Heart left ventricle (tissue), 16 donors: ENCODE measurements around the gene TRAF7. TPM values are rescaled to one million over a fixed set of nuclear protein-coding genes. Genes with fewer than 3 reads are reported as not detected.

ENCODE experiments used
- ATAC-seq, 4 donors: fragments of 200-7000 bp; cut with Tn5 transposase; one replicate each; pipeline ENCODE4 v1.9.1; 2020 to 2022; ENCODE audit warnings: moderate library complexity in 4 of 4, mild to moderate bottlenecking in 3 of 4, moderate number of reproducible peaks in 1 of 4
- DNase-seq, 5 donors: peaks; one replicate each; pipeline ENCODE4 v3.0.0-alpha.2; 2020
- H3K27ac ChIP-seq, 12 donors: fragments of 200-600 bp; sonication (generic) in 4 of 12; one replicate each; pipeline versions ENCODE4 v1.5.0 to v1.8.0; 2016 to 2022; ENCODE audit warnings: mild to moderate bottlenecking in 2 of 12
- H3K27me3 ChIP-seq, 9 donors: fragments of 200-600 bp; sonication (generic) in 2 of 9; one replicate each; pipeline versions ENCODE4 v1.5.1 to v1.8.0; 2016 to 2022; ENCODE audit warnings: mild to moderate bottlenecking in 3 of 9
- H3K36me3 ChIP-seq, 9 donors: fragments of 200-600 bp; sonication (generic) in 2 of 9; one replicate each; pipeline versions ENCODE4 v1.5.0 to v1.8.0; 2018 to 2022; ENCODE audit warnings: mild to moderate bottlenecking in 2 of 9
- H3K4me1 ChIP-seq, 12 donors: fragments of 200-600 bp; sonication (generic) in 4 of 12; one replicate each; pipeline versions ENCODE4 v1.5.0 to v1.8.0; 2016 to 2022; ENCODE audit warnings: mild to moderate bottlenecking in 3 of 12
- H3K4me3 ChIP-seq, 12 donors: fragments of 200-600 bp; sonication (generic) in 4 of 12; one replicate each; pipeline versions ENCODE4 v1.5.0 to v1.8.0; 2017 to 2022; ENCODE audit warnings: mild to moderate bottlenecking in 9 of 12, moderate library complexity in 4 of 12
- H3K9me3 ChIP-seq, 12 donors: fragments of 200-600 bp; sonication (generic) in 4 of 12; one replicate each; pipeline versions ENCODE4 v1.5.0 to v1.8.0; 2016 to 2022; ENCODE audit warnings: mild to moderate bottlenecking in 1 of 12
- CTCF ChIP-seq, 12 donors: fragments of 200-600 bp; sonication (generic) in 4 of 12; IDR thresholded peaks; one replicate each; pipeline versions ENCODE4 v1.5.0 to v1.8.0; 2018 to 2022; ENCODE audit warnings: antibody characterized with exemption in 12 of 12, mild to moderate bottlenecking in 5 of 12
- POLR2A ChIP-seq, 2 donors: fragments of 450-650 bp; IDR thresholded peaks; one replicate each; pipeline ENCODE4 v1.6.1; 2017; ENCODE audit warnings: antibody characterized with exemption in 2 of 2, mild to moderate bottlenecking in 2 of 2, moderate library complexity in 2 of 2
- WGBS, 4 donors: extraction: QIAGEN DNeasy Blood & Tissue Kit in 2 of 4; methylation state at CpG; one replicate each; pipeline versions ENCODE4 v1.1.5 to v1.1.7; 2013 to 2018; 5-methylcytosine and 5-hydroxymethylcytosine counted together
- intact Hi-C, 10 donors: fragments of 100-400 bp; cut with DNase I; formaldehyde crosslinking; loops; one replicate each; pipeline versions ENCODE4 v1.11.1 to v1.14.2; 2022
- polyA plus RNA-seq, 2 donors: library from polyadenylated mRNA; stranded (reverse); fragments of 200-250 nt; gene quantifications; one replicate each; pipeline ENCODE4 v1.2.3, GENCODE V29; 2013
- total RNA-seq, 9 donors: library from RNA; depleted of rRNA in 2 of 9; stranded (reverse); fragments of >200 nt in 2 of 9; fragmentation: NEBNext Ultra II Directional in 3 of 9; extraction: Animal tissue kit (Norgen Biotek cat#: 25700) in 3 of 9; gene quantifications; one replicate each; pipeline versions ENCODE4 v1.1.0 to v1.2.4, GENCODE V29; 2016 to 2023
- donor health status: ischemic (EF 13 %, LVEDD 7.1; RV severe dilation, severe dysfunction).
- donor health status: healthy with polysubstance abuse.
- donor health status: DM: no; HTN: yes; CAD: no.
- donor health status: DM: no; HTN: no; CAD: no.
- donor health status: ischemic (EF 25% LVEDD 6.9; RV normal size, moderate dysfunction).
- donor health status: ischemic (EF 25% LVEDD 5.7; RV mildly dilated, moderate dysfunction).
- donor health status: healthy.
- donor health status: DM: yes; HTN: yes; CAD: no.
- donor health status: ischemic (EF 35%, LVEDD 5.7; RV mildly dilated, moderate dysfunction).
- donor health status: nonischemic (EF 11% LVEDD 7.7; RV severe dilation, severe dysfunction).
- donor health status: DM: yes; HTN: yes; CAD: no.
- donor health status: PGD.
- donor health status: ischemic (EF 29% LVEDD 5.4; RV normal size, mild dysfunction).
- donor health status: nonischemic (EF 23%, LVEDD 6.1; RV moderate dilation, normal function).

The TRAF7 gene
- total and polyA plus RNA-seq, 11 donors: 12.2 to 40.2 (median 27.0) TPM

- H3K27me3 ChIP-seq: no peaks in the 10 kb centered on the region
- ATAC-seq (no peak), DNase-seq (no peak)
- peak overlapping the region in 10 of 12 donors; percentile 66 to 96 (median 80) for H3K4me3 ChIP-seq
- H3K36me3 ChIP-seq: peaks cover 0 to 37% (median 32%) of the 10 kb centered on the region in 9 donors
- WGBS, 4 donors: 81 to 84% (median 83%) methylated on average over 15 to 18 of the region's 18 CpGs
- H3K27ac ChIP-seq: peak overlapping the region in 8 of 12 donors; percentile 96 to 100 (median 99)
- H3K4me1 ChIP-seq: peaks cover 3 to 37% (median 16%) of the 10 kb centered on the region in 12 donors
- no peaks in the 10 kb centered on the region for H3K9me3 ChIP-seq
- TF ChIP-seq CTCF (IDR thresholded peaks at IDR 0.05) (no peak), POLR2A (IDR thresholded peaks at IDR 0.05) (no peak)
- intact Hi-C loops: loop anchor here in 2 of 10 donors (5.0 kb wide), 2 partner anchors 46 to 49 kb away; partner anchors contain the start of genes ECI1 (in 1 of the 2) and TRAF7 (in 1 of the 2)
These were observed 50.8 kb downstream of the TRAF7 start for GRCh38 chr16:2206420-2206779.

- TF ChIP-seq CTCF (IDR thresholded peaks at IDR 0.05) (no peak), POLR2A (IDR thresholded peaks at IDR 0.05) (no peak)
- ATAC-seq (no peak), DNase-seq (no peak)
- 92 to 96% (median 93%) methylated on average over 14 to 23 of the region's 23 CpGs for WGBS, 4 donors
- H3K4me3 ChIP-seq: peak overlapping the region in 1 of 12 donors; percentile 80
- no peaks in the 10 kb centered on the region for H3K9me3 ChIP-seq
- H3K36me3 ChIP-seq: peaks cover 0 to 38% (median 32%) of the 10 kb centered on the region in 9 donors
- intact Hi-C loops: loop anchor here in 2 of 10 donors (5.0 kb wide), 2 partner anchors 45 to 50 kb away; partner anchors contain the start of genes ECI1 (in 1 of the 2) and TRAF7 (in 1 of the 2)
- no peaks in the 10 kb centered on the region for H3K27me3 ChIP-seq
- H3K4me1 ChIP-seq: peaks cover 3 to 42% (median 20%) of the 10 kb centered on the region in 12 donors
- peak overlapping the region in 1 of 12 donors; percentile 99 for H3K27ac ChIP-seq
These were observed 51.3 kb downstream of the TRAF7 start for GRCh38 chr16:2206780-2207433.

GRCh38 chr16:2207872-2208271 is 52.3 kb downstream of the TRAF7 start:
- TF ChIP-seq CTCF (IDR thresholded peaks at IDR 0.05) (no peak), POLR2A (IDR thresholded peaks at IDR 0.05) (no peak)

GRCh38 chr16:2208308-2208707 is 52.7 kb downstream of the TRAF7 start:
- no peaks in the 10 kb centered on the region for H3K27me3 ChIP-seq
- peaks cover 15 to 56% (median 34%) of the 10 kb centered on the region in 12 donors for H3K4me1 ChIP-seq
- intact Hi-C loops: loop anchor here in 2 of 10 donors (5.0 kb wide), 2 partner anchors 44 to 51 kb away; partner anchors contain the start of genes ECI1 (in 1 of the 2) and TRAF7 (in 1 of the 2)

More at GRCh38 chr16:2207872-2208271, 52.3 kb downstream of the TRAF7 start:
- no peak overlapping the region for H3K4me3 ChIP-seq
- H3K36me3 ChIP-seq: peaks cover 0 to 46% (median 32%) of the 10 kb centered on the region in 9 donors
- no peaks in the 10 kb centered on the region for H3K27me3 ChIP-seq
- DNase-seq (no peak), ATAC-seq (no peak)
- H3K4me1 ChIP-seq: peaks cover 11 to 52% (median 29%) of the 10 kb centered on the region in 12 donors
- intact Hi-C loops: loop anchor here in 2 of 10 donors (5.0 kb wide), 2 partner anchors 44 to 51 kb away; partner anchors contain the start of genes ECI1 (in 1 of the 2) and TRAF7 (in 1 of the 2)
- no peak overlapping the region for H3K27ac ChIP-seq
- H3K9me3 ChIP-seq: no peaks in the 10 kb centered on the region
- WGBS, 4 donors: 76 to 90% (median 88%) methylated on average over 5 to 9 of the region's 9 CpGs

More at GRCh38 chr16:2208308-2208707, 52.7 kb downstream of the TRAF7 start:
- 75 to 84% (median 79%) methylated on average over 4 to 23 of the region's 23 CpGs for WGBS, 4 donors
- ATAC-seq: no peak
- H3K4me3 ChIP-seq: no peak overlapping the region
- no peak for DNase-seq
- no peak overlapping the region for H3K27ac ChIP-seq
- TF ChIP-seq POLR2A (IDR thresholded peaks at IDR 0.05) (no peak), CTCF (IDR thresholded peaks at IDR 0.05) (no peak)
- H3K9me3 ChIP-seq: no peaks in the 10 kb centered on the region
- peaks cover 0 to 46% (median 32%) of the 10 kb centered on the region in 9 donors for H3K36me3 ChIP-seq
